SHP77 (cell line): ENCODE results near the gene LHX8.

Experiments
- DNase-seq, 2 experiments: peaks; one replicate each; lab custom pipeline; 2025; lab: John Stamatoyannopoulos, UW

The LHX8 gene

DNA sequence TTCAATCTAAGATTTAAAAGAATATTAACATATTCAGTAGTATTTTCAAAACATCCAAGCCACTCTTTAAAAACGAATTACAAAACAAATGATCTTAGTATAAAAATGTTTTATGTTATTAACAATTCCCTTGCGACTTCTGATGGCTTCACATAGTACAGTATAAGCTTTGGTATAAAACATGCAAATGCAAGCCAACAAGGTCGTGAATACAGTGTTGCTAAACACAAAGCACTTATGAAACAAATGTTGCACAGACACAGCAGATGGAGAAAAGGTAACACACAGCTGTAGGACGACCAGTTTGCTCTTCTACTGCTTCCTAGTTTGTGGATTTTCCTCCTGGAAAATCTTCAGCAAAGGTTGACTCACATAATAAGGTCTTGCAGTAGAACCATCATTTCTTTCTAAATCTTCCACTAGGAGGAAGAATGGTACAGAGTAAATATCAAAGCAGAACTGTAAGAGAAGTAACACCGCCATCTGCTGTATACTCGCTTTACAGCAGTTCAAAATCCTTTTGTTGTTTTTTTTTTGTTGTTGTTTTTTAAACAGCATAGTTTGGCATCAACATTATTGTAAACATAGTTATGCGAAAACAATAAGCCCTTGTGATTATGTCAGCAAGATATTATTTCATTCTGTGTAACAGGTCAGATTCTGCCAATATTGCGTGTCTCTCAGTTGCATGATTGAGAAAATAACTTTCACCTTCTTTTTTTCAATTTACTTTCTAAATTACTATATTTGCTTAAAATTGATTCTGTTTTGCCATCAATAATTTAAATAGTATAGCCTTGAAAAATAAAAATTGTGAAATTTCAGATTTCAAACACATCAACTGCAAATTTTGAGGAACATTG is 69.5 kb downstream of the LHX8 start:
- DNase-seq, result peak; percentile 18 to 27

DNA sequence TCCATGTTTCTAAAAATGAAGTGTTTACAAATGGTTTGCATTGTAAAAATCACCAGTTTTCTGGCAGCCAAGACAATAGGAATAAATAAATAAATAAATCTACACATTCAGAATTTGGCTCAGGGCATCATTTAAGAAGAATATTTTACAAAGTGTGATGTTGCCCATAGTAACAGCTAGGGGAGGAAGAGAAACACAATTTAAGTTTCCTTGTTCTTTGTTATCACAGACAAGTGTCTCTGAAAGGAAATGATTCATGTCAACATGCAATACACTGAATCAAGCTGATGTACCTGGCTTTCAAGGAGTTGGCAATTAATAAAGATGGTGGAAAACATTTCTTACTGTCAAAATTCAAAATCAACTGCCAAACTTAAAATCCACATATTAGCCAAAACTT is 74.7 kb downstream of the LHX8 start:
- no peak for DNase-seq
